SU-DHL-6 (cell line): ENCODE data around the gene ENDOU.

Experiments
- H2AFZ ChIP-seq: fragments of 200-600 bp; sonication (generic); 2 replicates; pipeline ENCODE4 v1.6.1; 2014; ENCODE audit warnings: low read depth, mild to moderate bottlenecking, moderate library complexity, mixed read lengths, antibody characterized with exemption, low read length; ENCODE audit not compliant: severe bottlenecking
- H3F3A ChIP-seq: fragments of 200-600 bp; shearing (Covaris generic); 2 replicates; pipeline ENCODE4 v1.6.0; 2016; ENCODE audit warnings: antibody characterized with exemption, mild to moderate bottlenecking; ENCODE audit not compliant: insufficient read depth
- H3K27ac ChIP-seq: fragments of 200-600 bp; sonication (generic); 2 replicates; pipeline ENCODE4 v1.5.1; 2016; ENCODE audit warnings: low read depth, mild to moderate bottlenecking, low read length, moderate library complexity, mixed read lengths
- H3K27me3 ChIP-seq: fragments of 200-600 bp; sonication (generic), shearing (Covaris generic); 2 replicates; pipeline ENCODE4 v1.6.0; 2014; ENCODE audit warnings: mild to moderate bottlenecking, low read length
- H3K36me3 ChIP-seq: fragments of 200-600 bp; sonication (generic); 2 replicates; pipeline ENCODE4 v1.6.1; 2014; ENCODE audit warnings: mild to moderate bottlenecking, low read length, mixed read lengths
- H3K4me2 ChIP-seq: fragments of 300-600, 200-600 bp; shearing (Covaris generic), sonication (generic); 2 replicates; pipeline ENCODE4 v1.6.0; 2014; ENCODE audit warnings: low read length, low read depth, mild to moderate bottlenecking; ENCODE audit not compliant: poor library complexity, severe bottlenecking
- H3K4me3 ChIP-seq: fragments of 200-600 bp; sonication (generic); 2 replicates; pipeline ENCODE4 v1.5.1; 2014; ENCODE audit warnings: antibody characterized with exemption, low read length, mild to moderate bottlenecking, mixed read lengths; ENCODE audit not compliant: insufficient read depth, poor library complexity, severe bottlenecking
- H3K79me2 ChIP-seq: fragments of 200-600 bp; sonication (generic); 2 replicates; pipeline ENCODE4 v1.6.1; 2014; ENCODE audit warnings: mild to moderate bottlenecking, low read length, moderate library complexity; ENCODE audit not compliant: insufficient read depth
- H3K9ac ChIP-seq: fragments of 200-600 bp; sonication (generic); 2 replicates; pipeline ENCODE4 v1.7.0; 2014; ENCODE audit warnings: mild to moderate bottlenecking, low read length
- H3K9me2 ChIP-seq: fragments of 200-600 bp; sonication (generic); replicated peaks from 2 replicates; pipeline ENCODE4 v1.6.1; 2014; ENCODE audit warnings: low read length; ENCODE audit not compliant: insufficient read depth
- H3K9me3 ChIP-seq: fragments of 200-600 bp; sonication (generic); 2 replicates; pipeline ENCODE4 v1.6.1; 2014; ENCODE audit warnings: low read length, mixed read lengths; ENCODE audit not compliant: insufficient read depth
- H4K20me1 ChIP-seq: fragments of 200-600 bp; sonication (generic); 2 replicates; pipeline ENCODE4 v1.6.1; 2014; ENCODE audit warnings: low read depth, mild to moderate bottlenecking, antibody characterized with exemption, low read length, moderate library complexity, mixed read lengths
- EZH2phosphoT487 ChIP-seq: fragments of 200-600 bp; sonication (generic), shearing (Covaris generic); conservative IDR thresholded peaks from 2 replicates; pipeline ENCODE4 v1.6.1; 2018; ENCODE audit warnings: mild to moderate bottlenecking, antibody characterized with exemption, low read length, moderate library complexity, mixed read lengths
- TF ChIP-seq, protein P1 (sequence below): fragments of 200-600 bp; sonication (generic); IDR thresholded peaks from one replicate; pipeline ENCODE4 v1.5.1; 2017; ENCODE audit warnings: antibody characterized with exemption, mild to moderate bottlenecking, low read length, moderate library complexity; ENCODE audit not compliant: insufficient read depth, poor library complexity, severe bottlenecking

ENDOU gene

GRCh38 chr12:47744778-47745436, 19.6 kb upstream of the ENDOU start:
- Histone ChIP-seq H2AFZ (no peak overlapping the region), H3K27ac (no peak overlapping the region), H3K36me3 (no peaks in the 10 kb centered on the region), H3K4me3 (no peak overlapping the region), H3K9me2 (no peaks in the 10 kb centered on the region), H4K20me1 (no peaks in the 10 kb centered on the region), H3K27me3 (no peaks in the 10 kb centered on the region), H3K9ac (no peak overlapping the region), H3K9me3 (no peaks in the 10 kb centered on the region), H3K79me2 (no peaks in the 10 kb centered on the region), H3F3A (peaks cover 5% of the 10 kb centered on the region), H3K4me2 (no peak overlapping the region)
- TF ChIP-seq, protein P1, sequence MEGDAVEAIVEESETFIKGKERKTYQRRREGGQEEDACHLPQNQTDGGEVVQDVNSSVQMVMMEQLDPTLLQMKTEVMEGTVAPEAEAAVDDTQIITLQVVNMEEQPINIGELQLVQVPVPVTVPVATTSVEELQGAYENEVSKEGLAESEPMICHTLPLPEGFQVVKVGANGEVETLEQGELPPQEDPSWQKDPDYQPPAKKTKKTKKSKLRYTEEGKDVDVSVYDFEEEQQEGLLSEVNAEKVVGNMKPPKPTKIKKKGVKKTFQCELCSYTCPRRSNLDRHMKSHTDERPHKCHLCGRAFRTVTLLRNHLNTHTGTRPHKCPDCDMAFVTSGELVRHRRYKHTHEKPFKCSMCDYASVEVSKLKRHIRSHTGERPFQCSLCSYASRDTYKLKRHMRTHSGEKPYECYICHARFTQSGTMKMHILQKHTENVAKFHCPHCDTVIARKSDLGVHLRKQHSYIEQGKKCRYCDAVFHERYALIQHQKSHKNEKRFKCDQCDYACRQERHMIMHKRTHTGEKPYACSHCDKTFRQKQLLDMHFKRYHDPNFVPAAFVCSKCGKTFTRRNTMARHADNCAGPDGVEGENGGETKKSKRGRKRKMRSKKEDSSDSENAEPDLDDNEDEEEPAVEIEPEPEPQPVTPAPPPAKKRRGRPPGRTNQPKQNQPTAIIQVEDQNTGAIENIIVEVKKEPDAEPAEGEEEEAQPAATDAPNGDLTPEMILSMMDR: no peak
- TF ChIP-seq EZH2phosphoT487: no peak

DNA sequence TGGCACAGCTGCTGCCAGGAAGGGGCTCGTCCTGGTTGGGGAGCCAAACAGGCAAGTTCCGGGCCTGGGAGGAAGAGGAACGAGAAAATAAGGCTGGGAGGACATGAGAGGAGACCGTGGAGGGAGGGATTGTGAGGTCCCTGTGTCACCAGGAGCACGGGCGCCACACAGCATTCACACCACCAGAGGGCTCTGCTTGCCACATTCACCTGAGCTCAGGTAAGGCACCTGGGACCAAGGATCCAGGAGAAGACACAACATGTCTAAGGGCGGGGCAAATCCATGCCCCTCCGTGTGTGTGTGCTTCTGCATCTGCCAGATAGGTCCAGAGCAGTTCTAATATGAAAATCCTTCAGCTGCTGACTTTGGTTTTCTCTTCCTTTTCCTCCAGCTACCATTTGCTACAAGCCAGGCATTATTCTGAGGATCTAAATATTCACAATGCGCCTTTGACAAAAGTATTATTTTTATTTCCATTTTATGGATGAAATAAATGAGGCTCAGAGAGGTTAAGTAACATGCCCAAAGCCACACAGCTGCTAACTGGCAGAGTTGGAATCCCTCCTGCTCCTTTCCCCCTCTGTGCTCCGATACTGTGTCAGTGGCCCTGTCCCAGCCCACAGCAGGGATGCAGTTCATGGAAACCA, 18.8 kb upstream of the ENDOU start:
- peaks cover 5% of the 10 kb centered on the region for H3F3A ChIP-seq
- no peaks in the 10 kb centered on the region for H3K79me2 ChIP-seq
- H3K27me3 ChIP-seq: no peaks in the 10 kb centered on the region
- H3K9me3 ChIP-seq: no peaks in the 10 kb centered on the region
- no peak overlapping the region for H2AFZ ChIP-seq
- H3K4me2 ChIP-seq: no peak overlapping the region
- TF ChIP-seq, protein P1: peak; percentile 36
- TF ChIP-seq EZH2phosphoT487: no peak
- no peaks in the 10 kb centered on the region for H4K20me1 ChIP-seq
- H3K9me2 ChIP-seq: no peaks in the 10 kb centered on the region
- H3K9ac ChIP-seq: no peak overlapping the region
- no peak overlapping the region for H3K27ac ChIP-seq
- H3K36me3 ChIP-seq: no peaks in the 10 kb centered on the region
- no peak overlapping the region for H3K4me3 ChIP-seq

- H3K27me3 ChIP-seq: no peaks in the 10 kb centered on the region
- H3K9me3 ChIP-seq: no peaks in the 10 kb centered on the region
- no peaks in the 10 kb centered on the region for H3K79me2 ChIP-seq
- H3K36me3 ChIP-seq: no peaks in the 10 kb centered on the region
- no peaks in the 10 kb centered on the region for H4K20me1 ChIP-seq
- peaks cover 5% of the 10 kb centered on the region for H3F3A ChIP-seq
- no peak for TF ChIP-seq EZH2phosphoT487
- TF ChIP-seq, protein P1: no peak
- no peak overlapping the region for H3K4me2 ChIP-seq
- no peaks in the 10 kb centered on the region for H3K9me2 ChIP-seq
- H3K9ac ChIP-seq: no peak overlapping the region
- no peak overlapping the region for H3K4me3 ChIP-seq
- no peak overlapping the region for H2AFZ ChIP-seq
- no peak overlapping the region for H3K27ac ChIP-seq
Measured at GRCh38 chr12:47743311-47743860, 18.1 kb upstream of the ENDOU start.
